Epithelial cell of esophagus (primary cell): Measurements from ENCODE around the gene NSUN3.

Experiments
- DNase-seq: peaks from one replicate; pipeline ENCODE4 v3.0.0; 2010; ENCODE audit warnings: low read depth
- H3K4me3 ChIP-seq: 2 replicates; pipeline ENCODE4 v1.5.1; 2011; ENCODE audit warnings: mild to moderate bottlenecking, low read length, control low read depth
- CTCF ChIP-seq: IDR thresholded peaks from 2 replicates; pipeline ENCODE4 v1.5.1; 2011; ENCODE audit warnings: low read depth, mild to moderate bottlenecking, low read length, control low read depth, inconsistent platforms; ENCODE audit not compliant: insufficient read depth; ENCODE audit errors: missing control alignments

NSUN3 gene

DNA sequence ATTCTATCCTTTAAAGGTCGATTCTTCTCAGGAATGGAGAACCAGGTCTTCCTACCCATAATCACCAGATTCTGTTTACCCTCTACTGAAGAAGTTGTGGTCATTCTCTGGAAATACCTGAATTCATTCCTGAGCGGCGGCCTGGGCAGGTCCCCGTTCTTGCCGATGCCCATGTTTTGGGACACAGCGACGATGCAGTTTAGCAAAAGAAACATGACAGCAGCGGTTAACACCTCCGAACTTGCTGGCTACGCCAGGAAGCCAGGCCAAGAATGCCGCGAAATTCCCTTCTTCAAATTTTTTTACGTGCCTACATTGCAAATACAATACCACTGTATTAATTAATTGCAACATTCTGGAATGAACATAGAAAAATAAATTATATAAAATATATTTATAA, 1.6 kb upstream of the NSUN3 start:
- H3K4me3 ChIP-seq = no peak overlapping the region

DNA sequence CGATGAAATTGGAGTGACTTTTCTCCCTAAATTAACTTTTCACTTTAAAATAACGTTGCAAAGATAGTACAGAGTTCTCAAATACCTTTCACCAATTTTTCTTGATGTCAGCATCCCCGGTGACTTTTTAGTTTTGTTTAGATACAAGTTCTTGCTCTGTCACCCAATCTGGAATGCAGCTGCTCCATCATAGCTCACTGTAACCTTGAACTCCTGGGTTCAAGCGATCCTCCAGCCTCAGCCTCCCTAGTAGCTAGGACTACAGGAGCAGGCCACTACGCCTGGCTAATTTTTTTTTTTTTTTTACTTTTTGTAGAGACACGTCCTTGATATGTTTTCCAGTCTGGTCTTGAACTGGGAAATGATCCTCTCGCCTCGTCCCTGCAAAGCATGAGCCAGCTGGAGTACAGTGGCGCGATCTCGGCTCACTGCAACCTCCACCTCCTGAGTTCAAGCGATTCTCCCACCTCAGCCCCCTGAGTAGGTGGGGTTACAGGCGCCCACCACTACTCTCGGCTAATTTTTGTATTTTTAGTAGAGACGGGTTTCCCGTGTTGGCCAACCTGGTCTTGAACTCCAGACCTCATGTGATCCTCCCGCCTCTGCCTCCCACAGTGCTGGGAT, 747 bp downstream of the NSUN3 start:
- H3K4me3 ChIP-seq = peak overlapping the region; percentile 67
- no peak for TF ChIP-seq CTCF
- DNase-seq = peak; percentile 18

More for the DNA sequence above, 1.6 kb upstream of the NSUN3 start:
- DNase-seq = no peak
- TF ChIP-seq CTCF = no peak

- DNase-seq = no peak
- no peak for TF ChIP-seq CTCF
- peak overlapping the region; percentile 67 for H3K4me3 ChIP-seq
These were observed 1.5 kb downstream of the NSUN3 start for GRCh38 chr3:94064243-94064860.

GRCh38 chr3:94065122-94065521, 2.3 kb downstream of the NSUN3 start:
- TF ChIP-seq CTCF = no peak
- no peak overlapping the region for H3K4me3 ChIP-seq
- DNase-seq = no peak

DNA sequence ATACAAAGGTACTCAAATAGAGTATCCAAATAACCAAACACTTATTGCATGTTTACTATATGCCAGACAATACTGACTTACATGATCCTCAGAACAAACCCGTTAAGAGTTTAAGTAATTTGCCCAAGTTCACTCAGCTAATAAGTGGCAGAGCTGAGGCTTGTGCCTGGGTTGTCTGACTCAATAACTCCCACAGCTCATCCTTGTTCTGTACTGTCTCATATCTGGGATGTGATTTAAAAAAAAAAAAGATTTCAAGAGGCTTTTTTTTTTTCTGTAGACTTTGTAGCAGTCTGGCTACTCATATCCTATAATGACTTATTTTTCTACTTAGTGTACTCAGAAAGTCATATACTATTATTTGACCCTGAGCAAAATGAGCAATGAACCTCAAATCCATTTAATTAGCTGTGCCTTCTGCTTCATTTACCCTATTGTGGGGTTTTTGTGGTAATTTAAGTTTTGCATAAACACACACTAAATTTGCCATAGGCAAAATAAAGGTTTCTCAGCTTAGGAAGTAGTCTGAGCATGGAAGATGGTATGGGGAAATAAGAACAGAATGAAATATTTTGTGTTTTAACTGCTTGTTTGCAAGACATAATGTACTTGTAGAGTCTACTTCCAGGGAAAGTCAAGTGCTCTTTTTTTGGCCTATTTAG, 3.1 kb downstream of the NSUN3 start:
- no peak for TF ChIP-seq CTCF
- DNase-seq = no peak
- H3K4me3 ChIP-seq = no peak overlapping the region

DNA sequence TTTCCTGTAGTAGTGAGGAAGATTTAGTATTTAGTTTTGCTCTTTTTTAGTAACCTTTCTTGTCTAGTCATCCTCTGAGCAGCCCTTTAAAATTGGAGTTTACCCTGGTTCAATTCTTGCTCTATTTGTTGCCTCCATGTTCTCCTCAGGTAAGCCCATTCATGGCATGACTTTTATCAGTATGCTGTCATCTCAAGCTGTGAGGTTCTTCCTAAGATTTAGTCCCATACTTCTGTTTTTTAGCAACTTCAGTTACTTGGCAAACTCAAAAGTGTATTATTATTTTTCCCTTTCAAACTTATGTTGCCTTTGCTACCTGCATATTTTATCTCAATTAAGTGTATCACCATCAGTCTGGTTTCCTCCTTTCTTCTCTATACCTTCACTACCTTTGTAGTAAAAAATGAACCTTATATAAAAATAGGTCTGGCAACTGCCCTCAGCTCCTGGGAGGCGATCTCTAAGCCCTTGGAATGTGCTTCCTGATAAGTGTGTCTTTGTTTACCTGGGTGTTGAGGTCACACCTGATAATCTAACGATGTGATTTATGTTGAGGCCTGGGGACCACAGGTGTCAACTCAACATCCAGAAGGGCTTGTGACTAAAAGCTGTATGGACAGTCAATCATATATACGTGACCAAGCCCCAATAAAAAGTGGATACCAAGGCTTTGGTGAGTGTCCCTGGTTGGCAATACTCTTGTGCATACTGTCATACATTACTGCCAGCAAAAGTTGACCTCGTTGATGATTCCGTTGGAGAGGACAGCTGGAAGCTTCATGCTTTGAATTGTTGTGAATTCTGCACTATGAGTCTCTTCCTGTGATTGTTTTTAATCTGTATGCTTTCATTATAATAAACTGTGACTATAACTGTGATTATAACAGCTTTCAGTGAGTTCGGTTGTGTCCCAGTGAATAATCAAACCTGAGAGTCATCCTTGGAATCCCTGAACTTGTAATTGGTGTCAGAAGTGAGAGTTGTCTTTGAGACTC, 3.9 kb downstream of the NSUN3 start:
- no peak for TF ChIP-seq CTCF
- no peak for DNase-seq
- no peak overlapping the region for H3K4me3 ChIP-seq
